Ishikawa (cell line): ENCODE measurements around the gene TBC1D8.

ENCODE experiments used
- CEBPB ChIP-seq: IDR thresholded peaks from 2 replicates; pipeline ENCODE4 v1.6.1; 2012
- CREB1 ChIP-seq: IDR thresholded peaks from 2 replicates; pipeline ENCODE4 v1.6.1; 2012; ENCODE audit warnings: low read depth
- EGR1 ChIP-seq: IDR thresholded peaks from 2 replicates; pipeline ENCODE4 v1.6.1; 2012
- EP300 ChIP-seq: IDR thresholded peaks from 2 replicates; pipeline ENCODE4 v1.6.1; 2012; ENCODE audit warnings: borderline replicate concordance
- FOXM1 ChIP-seq: IDR thresholded peaks from 2 replicates; pipeline ENCODE4 v1.6.1; 2012; ENCODE audit warnings: low read depth, borderline replicate concordance
- NFIC ChIP-seq: IDR thresholded peaks from 2 replicates; pipeline ENCODE4 v1.6.1; 2012
- RAD21 ChIP-seq: IDR thresholded peaks from 2 replicates; pipeline ENCODE4 v1.6.1; 2012; ENCODE audit warnings: low read depth
- TAF1 ChIP-seq: IDR thresholded peaks from 2 replicates; pipeline ENCODE4 v1.6.1; 2012; ENCODE audit warnings: low read depth, mild to moderate bottlenecking
- TCF12 ChIP-seq: IDR thresholded peaks from 2 replicates; pipeline ENCODE4 v1.6.1; 2012; ENCODE audit warnings: low read depth
- TEAD4 ChIP-seq: IDR thresholded peaks from 2 replicates; pipeline ENCODE4 v1.6.1; 2012
- YY1 ChIP-seq: IDR thresholded peaks from 2 replicates; pipeline ENCODE4 v1.6.1; 2012; ENCODE audit warnings: low read depth
- ZBTB7A ChIP-seq: IDR thresholded peaks from 2 replicates; pipeline ENCODE4 v1.6.1; 2012; ENCODE audit warnings: low read depth
- TF ChIP-seq, protein P1 (sequence below): IDR thresholded peaks from 2 replicates; pipeline ENCODE4 v1.6.1; 2012
- TF ChIP-seq, protein P2 (sequence below): IDR thresholded peaks from 2 replicates; pipeline ENCODE4 v1.6.1; 2012; ENCODE audit warnings: low read depth, mild to moderate bottlenecking
- TF ChIP-seq, protein P3 (sequence below): IDR thresholded peaks from 2 replicates; pipeline ENCODE4 v1.6.1; 2012

TBC1D8 gene

GRCh38 chr2:101115664-101116063 is 35.5 kb downstream of the TBC1D8 start:
- TF ChIP-seq TAF1 (no peak), EGR1 (no peak), TCF12 (no peak), TEAD4 (no peak), NFIC (no peak), FOXM1 (no peak)
- TF ChIP-seq, protein P1, sequence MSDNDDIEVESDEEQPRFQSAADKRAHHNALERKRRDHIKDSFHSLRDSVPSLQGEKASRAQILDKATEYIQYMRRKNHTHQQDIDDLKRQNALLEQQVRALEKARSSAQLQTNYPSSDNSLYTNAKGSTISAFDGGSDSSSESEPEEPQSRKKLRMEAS, result no peak
- TF ChIP-seq, protein P2, sequence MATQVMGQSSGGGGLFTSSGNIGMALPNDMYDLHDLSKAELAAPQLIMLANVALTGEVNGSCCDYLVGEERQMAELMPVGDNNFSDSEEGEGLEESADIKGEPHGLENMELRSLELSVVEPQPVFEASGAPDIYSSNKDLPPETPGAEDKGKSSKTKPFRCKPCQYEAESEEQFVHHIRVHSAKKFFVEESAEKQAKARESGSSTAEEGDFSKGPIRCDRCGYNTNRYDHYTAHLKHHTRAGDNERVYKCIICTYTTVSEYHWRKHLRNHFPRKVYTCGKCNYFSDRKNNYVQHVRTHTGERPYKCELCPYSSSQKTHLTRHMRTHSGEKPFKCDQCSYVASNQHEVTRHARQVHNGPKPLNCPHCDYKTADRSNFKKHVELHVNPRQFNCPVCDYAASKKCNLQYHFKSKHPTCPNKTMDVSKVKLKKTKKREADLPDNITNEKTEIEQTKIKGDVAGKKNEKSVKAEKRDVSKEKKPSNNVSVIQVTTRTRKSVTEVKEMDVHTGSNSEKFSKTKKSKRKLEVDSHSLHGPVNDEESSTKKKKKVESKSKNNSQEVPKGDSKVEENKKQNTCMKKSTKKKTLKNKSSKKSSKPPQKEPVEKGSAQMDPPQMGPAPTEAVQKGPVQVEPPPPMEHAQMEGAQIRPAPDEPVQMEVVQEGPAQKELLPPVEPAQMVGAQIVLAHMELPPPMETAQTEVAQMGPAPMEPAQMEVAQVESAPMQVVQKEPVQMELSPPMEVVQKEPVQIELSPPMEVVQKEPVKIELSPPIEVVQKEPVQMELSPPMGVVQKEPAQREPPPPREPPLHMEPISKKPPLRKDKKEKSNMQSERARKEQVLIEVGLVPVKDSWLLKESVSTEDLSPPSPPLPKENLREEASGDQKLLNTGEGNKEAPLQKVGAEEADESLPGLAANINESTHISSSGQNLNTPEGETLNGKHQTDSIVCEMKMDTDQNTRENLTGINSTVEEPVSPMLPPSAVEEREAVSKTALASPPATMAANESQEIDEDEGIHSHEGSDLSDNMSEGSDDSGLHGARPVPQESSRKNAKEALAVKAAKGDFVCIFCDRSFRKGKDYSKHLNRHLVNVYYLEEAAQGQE, result no peak
- TF ChIP-seq, protein P3, sequence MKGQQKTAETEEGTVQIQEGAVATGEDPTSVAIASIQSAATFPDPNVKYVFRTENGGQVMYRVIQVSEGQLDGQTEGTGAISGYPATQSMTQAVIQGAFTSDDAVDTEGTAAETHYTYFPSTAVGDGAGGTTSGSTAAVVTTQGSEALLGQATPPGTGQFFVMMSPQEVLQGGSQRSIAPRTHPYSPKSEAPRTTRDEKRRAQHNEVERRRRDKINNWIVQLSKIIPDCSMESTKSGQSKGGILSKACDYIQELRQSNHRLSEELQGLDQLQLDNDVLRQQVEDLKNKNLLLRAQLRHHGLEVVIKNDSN, result no peak

DNA sequence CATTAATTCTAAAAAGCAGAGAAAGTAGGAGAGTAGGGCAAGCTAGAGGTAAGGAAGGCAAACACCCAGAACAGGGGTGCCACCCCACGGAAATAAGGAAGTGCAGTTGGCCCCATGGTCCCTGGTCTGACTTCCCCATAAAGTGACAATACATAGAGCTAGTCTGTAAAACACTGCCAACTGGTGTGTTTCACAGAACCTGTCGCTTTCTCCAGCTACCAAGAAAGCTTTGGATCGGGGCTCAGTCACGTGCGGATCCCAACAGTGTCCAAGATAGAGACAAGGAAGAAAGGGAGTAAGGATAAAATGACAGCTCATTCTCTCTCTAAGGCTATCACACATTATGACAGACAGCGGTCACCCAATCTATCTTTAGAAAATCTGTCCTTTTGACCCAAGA is 36.4 kb downstream of the TBC1D8 start:
- TF ChIP-seq TCF12, result no peak
- TF ChIP-seq, protein P1, result no peak
- no peak for TF ChIP-seq FOXM1
- no peak for TF ChIP-seq NFIC
- TF ChIP-seq, protein P3, result no peak
- TF ChIP-seq YY1, result no peak
- no peak for TF ChIP-seq CEBPB
- no peak for TF ChIP-seq TAF1
- no peak for TF ChIP-seq TEAD4
- TF ChIP-seq, protein P2, result no peak
- TF ChIP-seq ZBTB7A, result no peak

- no peak for TF ChIP-seq CREB1
- TF ChIP-seq, protein P3, result no peak
- TF ChIP-seq RAD21, result no peak
- TF ChIP-seq TEAD4, result no peak
- no peak for TF ChIP-seq FOXM1
- TF ChIP-seq TAF1, result no peak
These were observed 36.9 kb downstream of the TBC1D8 start for GRCh38 chr2:101114268-101114783.

- TF ChIP-seq NFIC, result peak; percentile 26; the same call in 1 of the 2 replicates
- TF ChIP-seq CEBPB, result peak; percentile 92
- 0 out of 2 replicates have a peak, but pooled peaks have one; percentile 20 for TF ChIP-seq FOXM1
- peak; percentile 19; the same call in 1 of the 2 replicates for TF ChIP-seq EP300
- TF ChIP-seq, protein P3, result no peak
- peak; percentile 50 for TF ChIP-seq TCF12
- TF ChIP-seq, protein P1, result no peak; the same call in 1 of the 2 replicates
- TF ChIP-seq YY1, result peak; percentile 10; the same call in 1 of the 2 replicates
These were observed 37.5 kb downstream of the TBC1D8 start for GRCh38 chr2:101113441-101114267.

DNA sequence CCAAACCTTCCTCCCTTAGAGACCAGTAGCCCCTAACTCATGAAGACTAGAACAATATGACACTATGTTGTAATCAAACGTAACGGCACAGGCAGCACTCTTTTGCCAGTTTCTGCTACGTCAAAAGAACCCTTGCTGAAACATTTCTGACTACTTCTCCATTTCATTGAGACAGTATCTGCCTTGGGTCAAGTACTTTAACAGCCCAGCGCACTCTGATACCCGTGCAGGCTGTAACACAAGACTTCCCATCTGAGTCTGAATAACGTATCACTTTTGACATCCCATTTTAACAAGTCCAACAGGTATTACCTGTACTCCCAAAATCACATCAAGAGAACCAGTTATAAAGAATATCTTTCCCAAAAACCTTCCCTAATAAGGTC is 38.4 kb downstream of the TBC1D8 start:
- TF ChIP-seq CREB1 (no peak), YY1 (no peak), FOXM1 (no peak), TAF1 (no peak), EGR1 (no peak), NFIC (no peak), TCF12 (no peak), TEAD4 (no peak), RAD21 (no peak), ZBTB7A (no peak), EP300 (no peak), CEBPB (no peak)
- TF ChIP-seq, protein P1, result no peak
- TF ChIP-seq, protein P3, result no peak
- TF ChIP-seq, protein P2, result no peak
